ENCODE data around the gene SLC8A1.

DNA sequence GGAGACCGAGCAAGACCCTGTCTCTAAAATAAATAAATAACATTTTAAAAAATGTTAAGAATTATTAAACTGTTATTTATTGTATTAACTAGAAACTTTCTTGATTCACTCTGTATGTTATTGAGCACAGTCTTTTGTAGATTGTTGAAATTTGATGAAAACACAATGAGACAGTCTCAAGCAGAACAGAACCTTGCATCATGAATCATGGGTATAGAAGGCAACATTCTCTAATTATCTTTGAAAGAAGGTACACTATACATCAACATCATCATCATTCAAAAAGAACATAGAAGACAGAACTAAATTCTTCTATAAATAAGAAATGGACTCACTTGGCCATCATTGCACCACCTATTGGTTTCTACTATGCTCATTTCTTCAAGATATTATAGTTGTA is 67.7 kb downstream of the SLC8A1 start:
- TF ChIP-seq POLR2A (IDR thresholded peaks at IDR 0.05): no peak
- no peak for TF ChIP-seq CTCF (IDR thresholded peaks at IDR 0.05 in 4 of 5, conservative IDR thresholded peaks at IDR 0.05 in 1 of 5)
